Stimulated activated CD8-positive, alpha-beta memory T cell treated with anti-CD3 and anti-CD28 coated beads, Interleukin-7, amount 100 ng/mL, for 1 hour (primary cell): Measurements from ENCODE around the gene NRL.

Experiments used
- DNase-seq, 2 donors: peaks; one replicate each; pipeline ENCODE4 v3.0.0-alpha.2; 2020; ENCODE audit warnings: low read depth in 2 of 2

The NRL gene

GRCh38 chr14:24114532-24115421, at the start of gene NRL, which contains the start of gene DCAF11:
NRL (minus strand) TSS chr14:24114949; CDS start chr14:24082848, 32,101 bp downstream.
DCAF11 (plus strand) TSS chr14:24114777; CDS start chr14:24115595, 818 bp downstream.
- peak; percentile 92 to 94 for DNase-seq

DNA sequence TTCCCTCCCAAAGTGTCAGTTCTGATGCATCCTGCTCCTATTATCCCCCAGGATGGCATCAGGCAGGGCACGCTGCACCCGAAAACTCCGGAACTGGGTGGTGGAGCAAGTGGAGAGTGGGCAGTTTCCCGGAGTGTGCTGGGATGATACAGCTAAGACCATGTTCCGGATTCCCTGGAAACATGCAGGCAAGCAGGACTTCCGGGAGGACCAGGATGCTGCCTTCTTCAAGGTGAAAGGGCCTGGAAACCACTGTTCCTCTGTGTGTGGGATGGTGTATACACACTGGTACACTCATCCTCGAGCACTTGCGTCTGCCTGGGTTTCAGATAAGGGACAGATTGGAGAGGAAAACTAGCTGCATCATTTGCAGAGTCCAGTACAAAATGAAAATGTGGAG, 47.3 kb upstream of the NRL start:
- DNase-seq: no peak

GRCh38 chr14:24160850-24161804, 46.4 kb upstream of the NRL start, which contains the start of gene IRF9:
IRF9 (plus strand) TSS chr14:24161265; CDS start chr14:24162145, 880 bp downstream.
- DNase-seq: peak; percentile 98 to 99

DNA sequence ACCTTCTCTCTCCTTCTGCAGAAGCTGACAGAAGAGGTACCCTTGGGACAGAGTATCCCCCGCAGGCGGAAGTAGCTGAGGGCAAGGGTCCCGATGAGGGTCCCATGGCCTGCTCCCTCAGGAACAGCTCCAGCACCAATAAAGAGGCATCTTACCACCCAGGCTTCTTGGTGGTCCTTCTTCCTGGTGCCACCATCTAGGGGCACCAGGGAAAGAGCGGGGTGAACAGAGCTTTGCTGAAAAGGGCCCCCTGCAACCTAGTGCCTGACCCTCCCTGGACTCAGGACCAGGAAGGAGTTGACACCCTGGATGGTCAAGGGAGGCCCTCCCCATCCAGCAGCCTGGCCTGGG, 45.7 kb upstream of the NRL start:
- DNase-seq: no peak

- no peak for DNase-seq
These were observed 45.2 kb upstream of the NRL start for GRCh38 chr14:24159777-24160498.

- no peak for DNase-seq
These were observed 42.6 kb upstream of the NRL start for GRCh38 chr14:24157331-24157730.

GRCh38 chr14:24156840-24157239, 42.1 kb upstream of the NRL start:
- no peak for DNase-seq

- no peak for DNase-seq
These were observed 40.4 kb upstream of the NRL start for GRCh38 chr14:24155100-24155499.

- no peak for DNase-seq
These were observed 36.8 kb upstream of the NRL start for GRCh38 chr14:24151404-24152080.

DNA sequence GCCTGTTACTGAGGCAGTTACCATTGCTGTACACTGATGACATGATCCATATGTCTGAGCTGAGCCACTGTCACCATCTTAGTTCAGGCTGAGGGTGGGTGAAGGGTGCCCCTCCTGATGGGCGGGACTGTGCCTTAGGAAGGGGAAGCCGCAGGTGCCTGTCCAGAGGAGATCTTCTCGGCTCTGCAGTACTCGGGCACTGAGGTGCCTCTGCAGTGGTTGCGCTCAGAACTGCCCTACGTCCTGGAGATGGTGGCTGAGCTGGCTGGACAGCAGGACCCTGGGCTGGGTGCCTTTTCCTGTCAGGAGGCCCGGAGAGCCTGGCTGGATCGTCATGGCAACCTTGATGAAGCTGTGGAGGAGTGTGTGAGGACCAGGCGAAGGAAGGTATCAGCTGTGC, 36.2 kb upstream of the NRL start:
- no peak for DNase-seq

GRCh38 chr14:24150567-24150966, 35.8 kb upstream of the NRL start:
- no peak for DNase-seq

GRCh38 chr14:24150061-24150460, 35.3 kb upstream of the NRL start:
- no peak for DNase-seq

DNA sequence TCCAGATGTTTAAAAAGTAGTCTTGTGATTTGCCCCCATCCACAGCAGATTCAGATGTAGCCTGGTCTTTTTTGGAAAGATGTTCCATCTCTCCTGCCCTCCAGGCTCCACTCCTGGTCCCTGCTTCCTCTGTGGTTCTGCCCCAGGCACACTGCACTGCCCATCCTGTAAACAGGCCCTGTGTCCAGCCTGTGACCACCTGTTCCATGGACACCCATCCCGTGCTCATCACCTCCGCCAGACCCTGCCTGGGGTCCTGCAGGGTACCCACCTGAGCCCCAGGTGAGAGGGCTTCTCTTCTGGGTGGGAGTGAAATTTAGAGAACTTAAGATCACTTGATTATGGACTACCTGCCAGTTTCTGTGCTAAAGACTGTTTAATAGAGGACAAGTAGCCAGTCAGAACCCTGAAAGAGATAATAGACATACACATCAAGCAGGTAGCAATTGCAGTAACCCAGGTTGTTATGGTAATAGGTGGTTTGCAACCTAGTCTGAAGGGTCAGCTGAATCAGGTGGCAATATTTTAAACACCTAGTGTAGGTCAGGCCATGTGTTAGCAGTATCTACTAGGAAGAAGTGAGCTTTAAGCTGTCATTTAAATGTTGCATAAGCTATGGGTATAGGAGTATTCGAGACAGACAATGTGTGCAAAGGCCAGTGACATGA, 34.7 kb upstream of the NRL start:
- no peak for DNase-seq

DNA sequence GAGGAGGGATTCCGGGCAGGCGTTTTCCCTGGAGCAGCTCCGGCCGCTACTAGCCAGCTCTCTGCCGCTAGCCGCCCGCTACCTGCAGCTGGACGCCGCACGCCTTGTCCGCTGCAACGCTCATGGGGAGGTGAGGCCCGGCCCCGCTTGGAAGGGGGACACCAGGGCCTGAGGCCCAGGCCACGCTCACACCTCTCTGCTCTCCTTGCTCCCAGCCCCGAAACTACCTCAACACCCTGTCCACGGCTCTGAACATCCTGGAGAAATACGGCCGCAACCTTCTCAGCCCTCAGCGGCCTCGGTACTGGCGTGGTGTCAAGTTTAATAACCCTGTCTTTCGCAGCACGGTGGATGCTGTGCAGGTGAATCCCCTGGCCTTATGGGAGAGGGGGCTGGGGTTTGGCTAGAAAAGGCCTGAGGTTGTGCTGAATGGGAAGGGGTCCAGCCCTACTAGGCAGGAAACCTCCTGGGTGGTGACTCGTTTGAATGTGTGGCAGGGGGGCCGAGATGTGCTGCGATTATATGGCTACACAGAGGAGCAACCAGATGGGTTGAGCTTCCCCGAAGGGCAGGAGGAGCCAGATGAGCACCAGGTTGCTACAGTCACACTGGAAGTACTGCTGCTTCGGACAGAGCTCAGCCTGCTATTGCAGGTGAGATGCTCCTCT, 33.1 kb upstream of the NRL start:
- no peak for DNase-seq

- peak; percentile 89 to 94 for DNase-seq
These were observed 32.4 kb upstream of the NRL start, which contains the start of gene RNF31 for GRCh38 chr14:24146978-24147760. RNF31 (plus strand) TSS chr14:24147498; CDS start chr14:24147699, 201 bp downstream.

DNA sequence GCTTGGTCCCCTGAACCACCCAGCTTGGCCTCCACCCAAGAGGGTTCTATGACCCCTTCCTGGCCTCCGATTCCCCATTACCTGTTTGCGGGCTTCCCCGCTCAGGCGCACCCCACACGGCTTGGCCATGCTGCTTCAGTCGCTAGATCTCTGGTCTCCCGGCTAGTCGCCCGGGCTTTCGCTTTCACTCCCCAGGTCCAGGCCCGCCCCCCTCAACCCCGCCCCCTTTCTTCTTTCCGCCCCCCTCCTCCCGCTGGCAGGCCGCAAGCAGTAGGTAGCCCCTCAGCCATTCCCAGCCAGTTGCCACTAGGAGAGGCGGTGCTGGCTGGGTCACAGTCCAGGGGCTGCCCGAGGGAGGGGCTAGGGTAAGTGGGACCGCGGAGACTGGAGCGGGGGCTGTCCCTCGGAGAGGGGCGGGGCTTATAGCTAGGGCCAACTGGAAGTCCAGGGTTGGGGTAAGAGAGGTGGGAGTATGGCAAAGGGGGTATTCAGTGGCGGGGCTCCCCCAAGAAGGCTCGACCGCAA, 31.8 kb upstream of the NRL start, which contains the start of gene PSME2:
Gene PSME2 (minus strand): TSS at position 158 of the 525 bp plus-strand sequence. CDS start 29 bp downstream, at position 129.
- DNase-seq: peak; percentile 68 to 70

- no peak for DNase-seq
These were observed 31.1 kb upstream of the NRL start for GRCh38 chr14:24145690-24146452.

- no peak for DNase-seq
These were observed 30.5 kb upstream of the NRL start for GRCh38 chr14:24145219-24145618.
